ENCODE data around the gene COBLL1. TPM values are rescaled to one million over a fixed set of nuclear protein-coding genes. Genes with fewer than 3 reads are reported as not detected.

COBLL1 gene
- total RNA-seq, 1 experiment from 2014 or later: 47.0 TPM

GRCh38 chr2:164760179-164760578 is 81.4 kb downstream of the COBLL1 start:
- ChIA-PET POLR2A (no interaction called here), CTCF (interaction anchor here (0.7 to 1.4 kb wide), 2 partner anchors 82 kb away, joined by 3 read pairs; partner anchors contain the start of gene COBLL1)

GRCh38 chr2:164757934-164758695 is 83.5 kb downstream of the COBLL1 start:
- Mint-ChIP-seq H3K4me3 (ENCODE audit: unreplicated experiment) (no peak overlapping the region), H3K27ac (ENCODE audit: low read depth, unreplicated experiment) (no peak overlapping the region), H3K9me3 (ENCODE audit: unreplicated experiment) (no peaks in the 10 kb centered on the region), H3K36me3 (ENCODE audit: insufficient read depth, unreplicated experiment) (no peaks in the 10 kb centered on the region), H3K4me1 (ENCODE audit: insufficient read depth, unreplicated experiment) (peaks cover 25% of the 10 kb centered on the region), H3K27me3 (ENCODE audit: insufficient read depth, unreplicated experiment) (no peaks in the 10 kb centered on the region)
- intact Hi-C loops (cut with micrococcal nuclease): no loop called here
- BruUV-seq (replicated peaks): no TSS peak
- POLR2A ChIA-PET: interaction anchor here (1.6 kb wide), 1 partner anchor 84 kb away, joined by 3 read pairs; the partner anchor contains the start of gene COBLL1
- DNase-seq (ENCODE audit: unreplicated experiment): peak; percentile 69
- CTCF ChIA-PET: interaction anchor here (0.6 to 0.9 kb wide), 4 partner anchors 20 to 139 kb away, joined by 3 to 4 read pairs (median 4); partner anchors contain the start of gene COBLL1
- TF ChIP-seq CTCF (IDR thresholded peaks at IDR 0.05; ENCODE audit: unreplicated experiment): no peak

More at GRCh38 chr2:164760179-164760578, 81.4 kb downstream of the COBLL1 start:
- H3K27ac Mint-ChIP-seq (ENCODE audit: low read depth, unreplicated experiment): no peak overlapping the region
- no peaks in the 10 kb centered on the region for H3K9me3 Mint-ChIP-seq (ENCODE audit: unreplicated experiment)
- BruUV-seq (replicated peaks): no TSS peak
- H3K4me3 Mint-ChIP-seq (ENCODE audit: unreplicated experiment): no peak overlapping the region
- no peaks in the 10 kb centered on the region for H3K27me3 Mint-ChIP-seq (ENCODE audit: insufficient read depth, unreplicated experiment)
- intact Hi-C loops (cut with micrococcal nuclease): no loop called here
- no peaks in the 10 kb centered on the region for H3K36me3 Mint-ChIP-seq (ENCODE audit: insufficient read depth, unreplicated experiment)
- TF ChIP-seq CTCF (IDR thresholded peaks at IDR 0.05; ENCODE audit: unreplicated experiment): no peak
- peaks cover 25% of the 10 kb centered on the region for H3K4me1 Mint-ChIP-seq (ENCODE audit: insufficient read depth, unreplicated experiment)
- DNase-seq (ENCODE audit: unreplicated experiment): no peak

DNA sequence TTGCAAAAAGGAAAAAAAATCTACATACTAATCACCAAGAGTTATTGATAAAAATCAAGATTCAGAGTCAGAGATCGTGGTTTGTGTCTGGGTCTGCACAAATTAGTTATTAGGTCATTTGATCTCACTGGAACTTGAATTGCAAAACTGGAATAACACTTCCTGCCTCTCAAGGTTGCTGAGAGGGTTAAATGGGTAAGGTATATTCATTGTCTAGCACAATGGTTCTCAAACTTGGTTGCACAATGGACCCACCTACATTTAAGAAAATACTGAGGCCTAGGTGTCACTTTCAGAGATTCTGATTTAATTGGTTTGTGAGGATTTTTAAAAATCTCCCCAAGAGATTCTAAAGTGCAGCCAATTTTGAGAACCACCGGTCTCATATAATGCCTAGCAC is 84.8 kb downstream of the COBLL1 start:
- Mint-ChIP-seq H3K4me1 (ENCODE audit: insufficient read depth, unreplicated experiment) (peaks cover 21% of the 10 kb centered on the region), H3K4me3 (ENCODE audit: unreplicated experiment) (no peak overlapping the region), H3K36me3 (ENCODE audit: insufficient read depth, unreplicated experiment) (no peaks in the 10 kb centered on the region), H3K9me3 (ENCODE audit: unreplicated experiment) (no peaks in the 10 kb centered on the region), H3K27me3 (ENCODE audit: insufficient read depth, unreplicated experiment) (no peaks in the 10 kb centered on the region), H3K27ac (ENCODE audit: low read depth, unreplicated experiment) (no peak overlapping the region)
- CTCF ChIA-PET: no interaction called here
- intact Hi-C loops (cut with micrococcal nuclease): no loop called here
- no peak for TF ChIP-seq CTCF (IDR thresholded peaks at IDR 0.05; ENCODE audit: unreplicated experiment)
- DNase-seq (ENCODE audit: unreplicated experiment): peak; percentile 8
- POLR2A ChIA-PET: no interaction called here
- BruUV-seq (replicated peaks): no TSS peak

- intact Hi-C loops (cut with micrococcal nuclease): no loop called here
- ChIA-PET POLR2A (interaction anchor here (1.0 kb wide), 1 partner anchor 92 kb away, joined by 3 read pairs; no protein-coding TSS in a partner anchor), CTCF (interaction anchor here (0.7 to 1.2 kb wide), 2 partner anchors 81 to 86 kb away, joined by 3 read pairs; no protein-coding TSS in a partner anchor)
- Mint-ChIP-seq H3K27ac (ENCODE audit: low read depth, unreplicated experiment) (no peak overlapping the region), H3K4me1 (ENCODE audit: insufficient read depth, unreplicated experiment) (peaks cover 14% of the 10 kb centered on the region), H3K4me3 (ENCODE audit: unreplicated experiment) (no peak overlapping the region), H3K27me3 (ENCODE audit: insufficient read depth, unreplicated experiment) (no peaks in the 10 kb centered on the region), H3K9me3 (ENCODE audit: unreplicated experiment) (no peaks in the 10 kb centered on the region), H3K36me3 (ENCODE audit: insufficient read depth, unreplicated experiment) (no peaks in the 10 kb centered on the region)
- DNase-seq (ENCODE audit: unreplicated experiment): no peak
- BruUV-seq (replicated peaks): no TSS peak
- no peak for TF ChIP-seq CTCF (IDR thresholded peaks at IDR 0.05; ENCODE audit: unreplicated experiment)
Observed at GRCh38 chr2:164755952-164756351, 85.7 kb downstream of the COBLL1 start.

Data from MCF 10A (cell line).